ENCODE results near the gene FXYD2. TPM values are rescaled to one million over a fixed set of nuclear protein-coding genes. Genes with fewer than 3 reads are reported as not detected.

Gene FXYD2
- total and polyA plus RNA-seq, 2 of the 4 experiments (the other 2 are of a cell fraction): 0.09 TPM; not detected in 1

DNA sequence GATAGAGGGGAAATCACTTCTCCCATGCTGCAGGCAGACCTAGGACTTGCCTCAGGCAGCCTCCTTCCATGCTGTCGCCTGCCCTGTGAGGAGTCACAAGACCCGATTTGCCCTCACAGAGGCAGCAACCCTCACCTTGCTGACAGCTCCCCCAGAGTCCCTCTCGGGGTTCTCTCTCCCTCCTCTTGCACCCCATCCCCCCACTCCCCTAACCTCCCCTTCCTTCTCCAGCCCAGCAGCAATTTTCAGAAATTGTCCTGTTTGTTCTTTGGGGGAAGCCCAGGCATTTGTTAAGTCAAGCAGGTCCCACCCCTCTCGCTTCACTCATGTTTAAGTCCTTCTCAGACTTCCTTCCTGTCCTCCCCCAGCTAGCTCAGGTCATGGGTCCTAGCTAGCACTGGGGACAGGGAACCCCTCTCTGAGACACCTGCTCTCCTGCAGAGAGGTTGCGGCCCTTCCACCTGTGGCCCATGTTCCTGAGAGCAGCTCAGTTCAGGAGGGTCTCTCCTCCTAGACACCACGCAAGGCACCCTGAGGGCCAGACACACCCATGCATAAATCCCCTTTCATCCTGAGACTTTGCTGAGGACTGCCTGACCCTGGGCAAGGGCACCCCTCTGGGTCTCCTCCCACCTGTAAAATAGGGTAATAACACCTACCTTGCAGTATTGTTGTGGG is 6.3 kb upstream of the FXYD2 start:
- POLR2A ChIA-PET (ENCODE audit: unreplicated experiment): no interaction called here
- TF ChIP-seq, protein P1, sequence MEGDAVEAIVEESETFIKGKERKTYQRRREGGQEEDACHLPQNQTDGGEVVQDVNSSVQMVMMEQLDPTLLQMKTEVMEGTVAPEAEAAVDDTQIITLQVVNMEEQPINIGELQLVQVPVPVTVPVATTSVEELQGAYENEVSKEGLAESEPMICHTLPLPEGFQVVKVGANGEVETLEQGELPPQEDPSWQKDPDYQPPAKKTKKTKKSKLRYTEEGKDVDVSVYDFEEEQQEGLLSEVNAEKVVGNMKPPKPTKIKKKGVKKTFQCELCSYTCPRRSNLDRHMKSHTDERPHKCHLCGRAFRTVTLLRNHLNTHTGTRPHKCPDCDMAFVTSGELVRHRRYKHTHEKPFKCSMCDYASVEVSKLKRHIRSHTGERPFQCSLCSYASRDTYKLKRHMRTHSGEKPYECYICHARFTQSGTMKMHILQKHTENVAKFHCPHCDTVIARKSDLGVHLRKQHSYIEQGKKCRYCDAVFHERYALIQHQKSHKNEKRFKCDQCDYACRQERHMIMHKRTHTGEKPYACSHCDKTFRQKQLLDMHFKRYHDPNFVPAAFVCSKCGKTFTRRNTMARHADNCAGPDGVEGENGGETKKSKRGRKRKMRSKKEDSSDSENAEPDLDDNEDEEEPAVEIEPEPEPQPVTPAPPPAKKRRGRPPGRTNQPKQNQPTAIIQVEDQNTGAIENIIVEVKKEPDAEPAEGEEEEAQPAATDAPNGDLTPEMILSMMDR (conservative IDR thresholded peaks at IDR 0.05; ENCODE audit: low read depth, low read length): no peak
- TF ChIP-seq USF2 (IDR thresholded peaks at IDR 0.05; ENCODE audit: low read depth, low read length) (no peak), RAD21 (IDR thresholded peaks at IDR 0.05; ENCODE audit: low read length) (no peak), RFX5 (IDR thresholded peaks at IDR 0.05; ENCODE audit: low read depth, low read length) (no peak), BHLHE40 (IDR thresholded peaks at IDR 0.05; ENCODE audit: low read depth, low read length) (no peak), FOS (IDR thresholded peaks at IDR 0.05; ENCODE audit: low read depth, low read length) (no peak), ELK1 (IDR thresholded peaks at IDR 0.05; ENCODE audit: borderline replicate concordance, low read depth, low read length) (no peak), MXI1 (IDR thresholded peaks at IDR 0.05; ENCODE audit: borderline replicate concordance, low read depth, low read length) (no peak), SMC3 (IDR thresholded peaks at IDR 0.05; ENCODE audit: low read depth, low read length) (no peak), CEBPB (IDR thresholded peaks at IDR 0.05; ENCODE audit: low read depth, low read length) (no peak), RCOR1 (IDR thresholded peaks at IDR 0.05; ENCODE audit: insufficient replicate concordance, low read length) (no peak), CHD1 (IDR thresholded peaks at IDR 0.05; ENCODE audit: low read depth, low read length) (no peak), MAFK (IDR thresholded peaks at IDR 0.05; ENCODE audit: low read depth, low read length) (no peak), MAZ (IDR thresholded peaks at IDR 0.05; ENCODE audit: borderline replicate concordance, low read depth, low read length) (no peak), NFE2L2 (IDR thresholded peaks at IDR 0.05; ENCODE audit: low read depth, low read length) (no peak), POLR2A (IDR thresholded peaks at IDR 0.05; ENCODE audit: low read depth, low read length) (no peak)
- Histone ChIP-seq H3K4me2 (ENCODE audit: low read depth, low read length) (no peak overlapping the region), H3K27me3 (ENCODE audit: control insufficient read depth, insufficient read depth, low read length) (peaks cover 11% of the 10 kb centered on the region; the same call in 1 of the 2 replicates), H3K9ac (ENCODE audit: low read depth, low read length) (no peak overlapping the region), H3K9me1 (ENCODE audit: insufficient read depth, low read length) (no peaks in the 10 kb centered on the region), H2BK120ac (ENCODE audit: low read depth, low read length) (no peak overlapping the region), H4K91ac (ENCODE audit: insufficient read depth, low read depth, low read length) (no peak overlapping the region), H4K8ac (ENCODE audit: low read depth in 2 of 2, low read length in 2 of 2) (no peak overlapping the region), H4K5ac (ENCODE audit: low read depth, low read length) (no peak overlapping the region), H2BK20ac (ENCODE audit: low read depth, low read length) (no peak overlapping the region), H3K4ac (ENCODE audit: low read depth, low read length) (no peak overlapping the region), H2AK5ac (ENCODE audit: low read depth, low read length) (no peak overlapping the region), H3K23ac (ENCODE audit: low read depth, low read length) (no peak overlapping the region), H3K14ac (replicated peaks; ENCODE audit: low read depth, low read length) (no peak overlapping the region), H3K18ac (ENCODE audit: low read depth, low read length) (no peak overlapping the region), H3K56ac (ENCODE audit: extremely low read depth, insufficient read depth, low read length) (no peak overlapping the region), H3K79me1 (ENCODE audit: low read depth in 1 of 2, low read length in 2 of 2) (no peaks in the 10 kb centered on the region), H3K36me3 (ENCODE audit: control insufficient read depth, insufficient read depth, low read length) (no peaks in the 10 kb centered on the region), H3K4me1 (ENCODE audit: control insufficient read depth, insufficient read depth, low read length) (peaks cover 7% of the 10 kb centered on the region; the same call in 1 of the 2 replicates), H2BK15ac (ENCODE audit: low read depth, low read length) (no peak overlapping the region), H4K20me1 (ENCODE audit: insufficient read depth, low read length) (no peaks in the 10 kb centered on the region), H3K4me3 (ENCODE audit: insufficient read depth, low read depth, low read length) (no peak overlapping the region), H3K9me3 (ENCODE audit: control insufficient read depth, insufficient read depth, low read length) (no peaks in the 10 kb centered on the region), H2AFZ (replicated peaks; ENCODE audit: low read length, poor library complexity) (no peak overlapping the region), H2BK5ac (ENCODE audit: low read depth, low read length, poor library complexity, severe bottlenecking) (no peak overlapping the region), H3K27ac (ENCODE audit: insufficient read depth, low read length) (no peak overlapping the region), H2AK9ac (replicated peaks; ENCODE audit: low read depth, low read length, poor library complexity) (no peak overlapping the region)
- in situ Hi-C loops (cut with MboI; ENCODE audit: low sequenced_read_pairs) (no loop called here), dilution Hi-C loops (cut with HindIII; ENCODE audit: low sequenced_read_pairs, unreplicated experiment) (no loop called here), intact Hi-C loops (cut with micrococcal nuclease) (no loop called here)
- WGBS, 2 experiments (ENCODE audit: extremely low coverage in 2 of 2, insufficient read length in 1 of 2): 63% methylated on average over 3 of the region's 6 CpGs; no CpG with 5 or more reads in 1 of the 2 experiments
- CTCF ChIA-PET: no interaction called here
- ATAC-seq (ENCODE audit: low read depth) (no peak), DNase-seq (no peak)
- BruUV-seq (replicated peaks): no TSS peak

Measured in IMR-90 (cell line).